Kidney epithelial cell (primary cell): Measurements from ENCODE around the gene HDGFL3. TPM values are rescaled to one million over a fixed set of nuclear protein-coding genes. Genes with fewer than 3 reads are reported as not detected.

Source experiments
- DNase-seq: peaks from one replicate; pipeline ENCODE4 v3.0.0-alpha.2; 2010; ENCODE audit warnings: low read depth
- H3K27me3 ChIP-seq: 2 replicates; pipeline ENCODE4 v1.6.0; 2011; ENCODE audit warnings: low read length; ENCODE audit not compliant: control insufficient read depth, insufficient read depth
- H3K36me3 ChIP-seq: 2 replicates; pipeline ENCODE4 v1.5.1; 2011; ENCODE audit warnings: low read length; ENCODE audit not compliant: control insufficient read depth, insufficient read depth
- H3K4me3 ChIP-seq: 2 replicates; pipeline ENCODE4 v1.5.1; 2011; ENCODE audit warnings: low read depth, mild to moderate bottlenecking, control low read depth, low read length
- total RNA-seq: library from RNA; depleted of rRNA; stranded (reverse); fragments of >200 nt; gene quantifications from 2 replicates; pipeline ENCODE4 v1.2.3, GENCODE V29; 2015
- TF ChIP-seq, protein P1 (sequence below): IDR thresholded peaks from 2 replicates; pipeline ENCODE4 v1.5.1; 2011; ENCODE audit warnings: mild to moderate bottlenecking, moderate library complexity, low read length, control low read depth, inconsistent platforms; ENCODE audit not compliant: insufficient read depth, poor library complexity, severe bottlenecking

HDGFL3 gene
- total RNA-seq, 1 donor from 2014 or later = 77.3 TPM

DNA sequence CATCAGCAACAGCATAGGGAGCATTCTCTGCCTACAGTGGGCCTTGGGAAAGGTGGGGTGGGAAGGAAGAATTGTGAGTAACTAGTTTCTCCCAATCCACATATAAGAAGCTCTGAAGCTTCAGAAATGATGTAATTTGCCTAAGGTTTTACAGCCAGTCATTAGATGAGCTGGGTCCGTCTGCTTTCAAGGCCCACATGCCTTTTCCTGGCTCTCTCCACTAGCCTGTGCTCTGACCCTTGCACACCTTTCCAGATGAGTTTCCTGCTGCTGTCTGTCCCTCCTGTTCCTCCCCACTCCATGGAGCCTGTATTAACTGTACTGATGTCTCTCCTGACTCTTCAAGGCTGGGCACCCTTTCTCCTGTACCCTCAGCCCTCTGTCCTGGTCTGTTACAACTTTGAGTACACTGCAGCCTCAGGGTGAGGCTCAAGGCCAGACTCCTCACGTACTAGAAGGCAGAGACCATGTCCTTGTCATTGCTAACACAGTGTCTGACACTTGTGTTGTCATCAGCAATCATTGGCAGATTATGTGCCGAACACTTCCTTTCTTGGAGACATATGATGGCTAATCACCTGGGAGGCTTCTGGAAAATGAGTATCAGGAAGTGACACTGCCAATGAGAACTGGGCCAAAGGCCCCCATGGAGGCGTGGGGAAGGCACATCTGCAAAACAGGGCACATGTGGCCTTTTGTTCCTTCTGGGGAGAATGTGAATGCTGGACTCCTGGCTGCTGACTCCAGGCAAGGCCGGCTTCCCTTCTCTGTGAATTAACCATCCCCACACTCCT lies 93.5 kb downstream of the HDGFL3 start:
- TF ChIP-seq, protein P1, sequence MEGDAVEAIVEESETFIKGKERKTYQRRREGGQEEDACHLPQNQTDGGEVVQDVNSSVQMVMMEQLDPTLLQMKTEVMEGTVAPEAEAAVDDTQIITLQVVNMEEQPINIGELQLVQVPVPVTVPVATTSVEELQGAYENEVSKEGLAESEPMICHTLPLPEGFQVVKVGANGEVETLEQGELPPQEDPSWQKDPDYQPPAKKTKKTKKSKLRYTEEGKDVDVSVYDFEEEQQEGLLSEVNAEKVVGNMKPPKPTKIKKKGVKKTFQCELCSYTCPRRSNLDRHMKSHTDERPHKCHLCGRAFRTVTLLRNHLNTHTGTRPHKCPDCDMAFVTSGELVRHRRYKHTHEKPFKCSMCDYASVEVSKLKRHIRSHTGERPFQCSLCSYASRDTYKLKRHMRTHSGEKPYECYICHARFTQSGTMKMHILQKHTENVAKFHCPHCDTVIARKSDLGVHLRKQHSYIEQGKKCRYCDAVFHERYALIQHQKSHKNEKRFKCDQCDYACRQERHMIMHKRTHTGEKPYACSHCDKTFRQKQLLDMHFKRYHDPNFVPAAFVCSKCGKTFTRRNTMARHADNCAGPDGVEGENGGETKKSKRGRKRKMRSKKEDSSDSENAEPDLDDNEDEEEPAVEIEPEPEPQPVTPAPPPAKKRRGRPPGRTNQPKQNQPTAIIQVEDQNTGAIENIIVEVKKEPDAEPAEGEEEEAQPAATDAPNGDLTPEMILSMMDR = no peak
- no peaks in the 10 kb centered on the region for H3K27me3 ChIP-seq
- DNase-seq = no peak
- H3K36me3 ChIP-seq = no peaks in the 10 kb centered on the region
- H3K4me3 ChIP-seq = no peak overlapping the region

DNA sequence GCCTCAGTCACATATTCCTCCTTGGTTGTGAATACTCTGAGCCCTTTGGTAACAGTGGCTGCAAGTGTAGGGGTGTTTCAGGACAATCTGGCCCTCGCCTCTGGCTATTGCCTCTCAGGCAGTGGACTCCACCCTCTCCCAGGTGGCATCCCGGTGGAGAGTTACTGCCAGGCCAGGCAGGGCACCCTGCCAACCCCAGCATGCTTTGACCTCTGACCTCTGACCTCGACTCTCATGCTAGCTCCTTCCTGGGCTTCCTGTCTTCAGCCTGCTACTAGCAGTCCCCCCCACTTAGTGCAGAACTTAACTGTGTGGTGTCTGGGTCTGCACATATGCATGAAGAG lies 94.7 kb downstream of the HDGFL3 start:
- H3K36me3 ChIP-seq = no peaks in the 10 kb centered on the region
- no peak overlapping the region for H3K4me3 ChIP-seq
- H3K27me3 ChIP-seq = peaks cover 3% of the 10 kb centered on the region
- TF ChIP-seq, protein P1 = no peak
- DNase-seq = no peak

DNA sequence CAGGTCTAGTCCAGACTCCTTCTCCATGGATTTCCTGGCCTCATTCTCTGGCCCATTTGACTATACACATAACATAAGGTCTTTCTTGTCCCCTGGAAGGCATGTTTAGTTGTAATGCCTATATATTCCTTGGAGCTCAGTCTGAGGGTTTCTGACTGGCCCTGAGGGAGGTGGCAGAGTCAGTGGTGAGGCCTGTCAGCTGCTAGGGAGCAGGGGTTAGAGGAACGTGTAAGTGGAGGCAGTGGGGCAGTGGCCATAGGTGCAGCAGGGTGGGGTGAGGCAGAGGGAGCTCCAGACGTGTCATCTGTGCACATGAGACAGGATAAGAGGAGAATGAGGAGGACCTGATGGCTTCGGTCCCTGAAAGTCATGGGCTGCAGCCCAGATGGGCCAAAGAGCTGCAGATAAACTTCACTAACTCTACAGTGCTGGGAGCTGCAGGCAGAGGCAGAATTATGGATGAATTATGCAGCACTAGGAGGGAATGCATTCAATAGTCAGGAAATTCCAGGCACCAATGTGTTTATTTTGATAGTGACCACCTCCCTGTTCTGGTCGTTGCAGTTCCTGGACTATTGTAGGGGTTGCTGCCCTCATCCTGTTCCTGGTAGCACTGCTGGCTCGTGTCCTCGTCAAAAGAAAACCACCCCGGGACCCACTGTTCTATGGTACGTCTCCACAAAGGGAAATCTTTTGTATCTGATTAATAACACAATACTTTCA lies 95.2 kb downstream of the HDGFL3 start:
- TF ChIP-seq, protein P1 = no peak
- no peak overlapping the region for H3K4me3 ChIP-seq
- no peak for DNase-seq

DNA sequence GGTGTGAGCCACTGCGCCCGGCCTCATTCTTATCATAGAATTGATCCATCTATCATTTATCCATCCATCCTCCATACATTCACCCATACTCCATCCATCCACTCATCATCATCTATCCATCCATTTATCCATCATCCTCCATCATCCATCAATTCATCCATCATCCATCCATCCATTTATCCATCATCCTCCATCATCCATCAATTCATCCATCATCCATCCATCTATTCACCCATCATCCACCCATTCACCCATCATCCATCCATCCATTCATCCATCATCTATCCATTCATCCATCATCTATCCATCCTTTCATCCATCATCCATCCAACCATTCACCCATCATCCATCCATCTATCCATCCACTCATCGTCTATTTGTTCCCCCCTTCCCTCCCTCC lies 96.5 kb downstream of the HDGFL3 start:
- Histone ChIP-seq H3K4me3 (no peak overlapping the region), H3K27me3 (peaks cover 11% of the 10 kb centered on the region), H3K36me3 (no peaks in the 10 kb centered on the region)
- TF ChIP-seq, protein P1 = no peak
- DNase-seq = no peak

More for the DNA sequence above, 95.2 kb downstream of the HDGFL3 start:
- peaks cover 8% of the 10 kb centered on the region for H3K27me3 ChIP-seq
- no peaks in the 10 kb centered on the region for H3K36me3 ChIP-seq

DNA sequence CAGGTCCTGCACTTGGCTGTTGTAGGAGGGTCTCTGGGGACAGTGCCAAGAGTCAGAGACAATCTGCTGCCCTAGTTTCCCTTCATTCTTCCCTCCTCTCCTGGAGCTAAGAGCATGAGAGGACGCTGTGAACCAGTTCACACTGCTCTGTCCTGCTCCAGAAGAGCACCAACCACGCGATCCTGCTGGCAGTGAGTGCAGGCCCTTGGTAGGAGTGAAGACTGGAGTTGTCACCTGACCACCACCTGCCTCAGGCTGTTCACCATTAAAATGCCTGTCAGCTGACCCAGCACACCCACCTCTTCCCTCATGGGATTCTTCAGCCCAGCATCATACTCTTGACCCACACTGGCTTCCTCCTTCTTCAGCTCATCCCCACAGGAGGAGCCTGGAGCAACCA lies 97.2 kb downstream of the HDGFL3 start:
- Histone ChIP-seq H3K36me3 (no peaks in the 10 kb centered on the region), H3K27me3 (peaks cover 11% of the 10 kb centered on the region), H3K4me3 (no peak overlapping the region)
- DNase-seq = no peak
- TF ChIP-seq, protein P1 = no peak

DNA sequence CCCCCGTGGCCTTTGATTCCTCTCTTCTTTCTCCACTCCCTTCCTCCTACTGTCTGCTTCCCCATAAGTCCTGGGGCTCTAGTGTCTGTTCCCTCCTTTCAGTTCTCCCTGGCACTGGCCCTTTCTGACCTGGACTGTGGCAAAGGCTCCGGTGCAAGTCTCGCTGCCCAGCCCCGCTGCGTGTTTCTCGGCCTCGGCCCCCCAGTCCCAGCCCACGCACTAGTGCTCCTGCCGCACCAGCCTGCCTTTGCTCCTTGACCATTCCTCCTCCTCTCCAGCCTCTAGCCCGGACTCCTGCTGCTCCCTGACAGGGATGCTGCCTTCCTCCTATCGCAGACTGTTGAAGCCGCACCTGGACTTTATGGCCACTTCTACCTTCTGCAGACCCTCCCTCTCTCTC lies 98.1 kb downstream of the HDGFL3 start:
- H3K4me3 ChIP-seq = no peak overlapping the region
- TF ChIP-seq, protein P1 = no peak
- H3K27me3 ChIP-seq = peaks cover 11% of the 10 kb centered on the region
- H3K36me3 ChIP-seq = no peaks in the 10 kb centered on the region
- no peak for DNase-seq
